Keratinocyte (primary cell): Measurements from ENCODE around the gene POMT2. TPM values are rescaled to one million over a fixed set of nuclear protein-coding genes. Genes with fewer than 3 reads are reported as not detected.

Experiments used
- DNase-seq: peaks from one replicate; pipeline ENCODE4 v3.0.0-alpha.2; 2011; ENCODE audit warnings: low read depth, missing footprints, low spot score
- FAIRE-seq: peaks from 2 replicates; lab custom pipeline; 2011; peaks lifted over from hg19 to GRCh38; lab: Jason Lieb, UNC
- H2AFZ ChIP-seq: 2 replicates; pipeline ENCODE4 v1.6.0; 2012; ENCODE audit warnings: low read length, control low read depth, inconsistent platforms; ENCODE audit not compliant: control insufficient read depth
- H3K27ac ChIP-seq: 2 replicates; pipeline ENCODE4 v1.5.1; 2011; ENCODE audit warnings: low read length; ENCODE audit not compliant: control insufficient read depth, insufficient read depth
- H3K27me3 ChIP-seq: 3 replicates; pipeline ENCODE4 v1.6.0; 2011; ENCODE audit warnings: low read length; ENCODE audit not compliant: control insufficient read depth, insufficient read depth; ENCODE audit errors: extremely low read depth
- H3K36me3 ChIP-seq, 2 experiments: 2 replicates in 1 of 2; 3 replicates in 1 of 2; pipeline ENCODE4 v1.5.1; 2011; ENCODE audit warnings: low read length in 2 of 2, mild to moderate bottlenecking in 1 of 2; ENCODE audit not compliant: control insufficient read depth in 2 of 2, insufficient read depth in 2 of 2; ENCODE audit errors: extremely low read depth in 1 of 2
- H3K4me1 ChIP-seq: 3 replicates; pipeline ENCODE4 v1.5.1; 2011; ENCODE audit warnings: low read length; ENCODE audit not compliant: control insufficient read depth, insufficient read depth; ENCODE audit errors: extremely low read depth
- H3K4me2 ChIP-seq: 3 replicates; pipeline ENCODE4 v1.6.0; 2011; ENCODE audit warnings: low read depth, low read length; ENCODE audit not compliant: control insufficient read depth, insufficient read depth; ENCODE audit errors: extremely low read depth
- H3K4me3 ChIP-seq, 3 experiments: fragments of 200-600 bp in 1 of 3; sonication (generic) in 1 of 3; 2 replicates in 2 of 3; 3 replicates in 1 of 3; pipeline ENCODE4 v1.5.1; 2011 to 2016; ENCODE audit warnings: low read length in 3 of 3, mild to moderate bottlenecking in 3 of 3, control low read depth in 2 of 3, inconsistent platforms in 1 of 3, low read depth in 1 of 3, mixed read lengths in 1 of 3, mixed run types in 1 of 3, moderate library complexity in 1 of 3; ENCODE audit not compliant: control insufficient read depth in 2 of 3, insufficient read depth in 2 of 3; ENCODE audit errors: extremely low read depth in 1 of 3
- H3K79me2 ChIP-seq: 2 replicates; pipeline ENCODE4 v1.6.0; 2012; ENCODE audit warnings: low read length; ENCODE audit not compliant: control insufficient read depth, insufficient read depth
- H3K9ac ChIP-seq: 3 replicates; pipeline ENCODE4 v1.6.0; 2011; ENCODE audit warnings: low read length; ENCODE audit not compliant: control insufficient read depth, insufficient read depth; ENCODE audit errors: extremely low read depth
- H3K9me1 ChIP-seq: 3 replicates; pipeline ENCODE4 v1.6.0; 2011; ENCODE audit warnings: low read length; ENCODE audit not compliant: control insufficient read depth, insufficient read depth; ENCODE audit errors: extremely low read depth
- H3K9me3 ChIP-seq: 2 replicates; pipeline ENCODE4 v1.5.1; 2012; ENCODE audit warnings: low read depth, low read length; ENCODE audit not compliant: control insufficient read depth
- H4K20me1 ChIP-seq: 3 replicates; pipeline ENCODE4 v1.6.0; 2011; ENCODE audit warnings: low read length; ENCODE audit not compliant: control insufficient read depth, insufficient read depth; ENCODE audit errors: extremely low read depth
- CTCF ChIP-seq, 3 experiments: IDR thresholded peaks in 1 of 3; conservative IDR thresholded peaks in 1 of 3; optimal IDR thresholded peaks in 1 of 3; 2 replicates in 2 of 3; 3 replicates in 1 of 3; pipeline versions ENCODE3 to v1.5.1; 2011; ENCODE audit warnings: low read length in 3 of 3, mild to moderate bottlenecking in 3 of 3, moderate library complexity in 2 of 3, control low read depth in 1 of 3, inconsistent platforms in 1 of 3; ENCODE audit not compliant: insufficient read depth in 2 of 3; ENCODE audit errors: extremely low read depth in 1 of 3
- EZH2 ChIP-seq: IDR thresholded peaks from one replicate; pipeline ENCODE4 v1.6.1; 2012; ENCODE audit warnings: inconsistent platforms, mild to moderate bottlenecking, low read length, moderate library complexity
- dilution Hi-C: fragments of 300-500 bp; cut with MboI; formaldehyde crosslinking; loops from one replicate; pipeline ENCODE4 v1.7.0; 2020; ENCODE audit warnings: low sequenced_read_pairs; ENCODE audit not compliant: extremely low pct_ligation_motif_present
- polyA plus RNA-seq, 5 experiments: library from polyadenylated mRNA; depleted of rRNA in 3 of 5; stranded (reverse) in 3 of 5; stranded (forward) in 1 of 5; unstranded in 1 of 5; fragments of >200 nt; gene quantifications; 1 replicate in 1 of 5; 2 replicates in 3 of 5; 3 replicates in 1 of 5; pipeline versions ENCODE4 v1.2.1 to v1.2.3, GENCODE V29; 2011 to 2012; ENCODE audit warnings: missing spikeins in 2 of 5, low read depth in 1 of 5, low replicate concordance in 1 of 5

Gene POMT2
- polyA plus RNA-seq, 1 donor (not counting 4 experiments of a cell fraction or from before 2014, with no cell fraction given), result 21.1 TPM

DNA sequence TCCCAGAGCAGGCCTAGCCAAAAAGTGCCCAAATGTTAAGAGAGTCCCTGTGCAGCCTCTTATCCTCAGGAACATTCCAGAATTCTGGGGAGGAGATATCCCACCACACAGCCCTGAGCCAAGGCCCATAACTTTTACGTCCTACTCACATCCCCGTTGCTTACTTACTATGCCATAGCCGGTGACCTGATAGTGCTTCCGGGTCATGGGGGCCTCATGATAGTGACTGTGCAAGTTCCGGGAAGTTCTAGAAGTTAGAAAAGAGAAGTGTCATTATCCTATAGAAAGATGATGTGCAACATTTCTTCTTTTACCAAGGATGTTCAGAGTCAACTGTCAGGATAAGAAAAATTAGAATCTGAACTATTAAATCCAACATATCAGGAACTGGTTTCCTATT, 34.1 kb downstream of the POMT2 start:
- H3K4me3 ChIP-seq, result no peak overlapping the region
- dilution Hi-C loops, result no loop called here
- no peak overlapping the region for H3K9ac ChIP-seq
- H3K79me2 ChIP-seq, result no peaks in the 10 kb centered on the region
- no peak overlapping the region for H3K27ac ChIP-seq
- H3K27me3 ChIP-seq, result no peaks in the 10 kb centered on the region
- H3K9me1 ChIP-seq, result no peaks in the 10 kb centered on the region
- no peak for TF ChIP-seq CTCF (optimal IDR thresholded peaks at IDR 0.05 in 1 of 3, IDR thresholded peaks at IDR 0.05 in 1 of 3, conservative IDR thresholded peaks at IDR 0.05 in 1 of 3; ENCODE audit: extremely low read depth in 1 of 3, insufficient read depth in 2 of 3, low read length in 3 of 3)
- no peak overlapping the region for H2AFZ ChIP-seq
- FAIRE-seq (no peak), DNase-seq (no peak)
- no peaks in the 10 kb centered on the region for H4K20me1 ChIP-seq
- peaks cover 21 to 29% of the 10 kb centered on the region in 2 experiments for H3K36me3 ChIP-seq
- H3K4me2 ChIP-seq, result no peak overlapping the region
- H3K4me1 ChIP-seq, result no peaks in the 10 kb centered on the region
- no peaks in the 10 kb centered on the region for H3K9me3 ChIP-seq

DNA sequence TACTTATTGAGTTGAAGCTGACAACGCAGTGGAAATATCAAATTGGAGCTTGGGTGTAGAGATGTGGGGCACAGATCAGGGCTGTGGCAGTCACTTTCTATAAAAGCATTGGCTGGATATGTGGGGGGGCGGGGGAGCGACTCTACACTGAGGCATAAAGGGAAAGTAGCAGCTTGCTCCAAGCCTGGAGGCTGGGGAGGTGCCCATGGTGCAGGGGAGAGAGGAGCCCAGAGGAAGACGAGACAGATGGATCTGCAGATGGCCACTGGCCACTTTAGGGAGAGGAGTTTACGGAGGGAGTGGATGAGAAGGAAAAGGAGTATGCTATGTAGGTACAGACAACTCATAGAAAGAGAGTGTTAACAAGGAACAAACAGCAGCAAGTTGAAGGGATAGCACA, 36.2 kb downstream of the POMT2 start:
- H3K4me2 ChIP-seq, result no peak overlapping the region
- DNase-seq (no peak), FAIRE-seq (no peak)
- no peak overlapping the region for H3K27ac ChIP-seq
- no peaks in the 10 kb centered on the region for H4K20me1 ChIP-seq
- H3K79me2 ChIP-seq, result no peaks in the 10 kb centered on the region
- H3K4me1 ChIP-seq, result no peaks in the 10 kb centered on the region
- H3K27me3 ChIP-seq, result no peaks in the 10 kb centered on the region
- H3K9ac ChIP-seq, result no peak overlapping the region
- no peaks in the 10 kb centered on the region for H3K9me1 ChIP-seq
- no peak overlapping the region for H3K4me3 ChIP-seq
- peaks cover 21 to 33% of the 10 kb centered on the region in 2 experiments for H3K36me3 ChIP-seq
- dilution Hi-C loops, result no loop called here
- no peaks in the 10 kb centered on the region for H3K9me3 ChIP-seq
- no peak overlapping the region for H2AFZ ChIP-seq
- TF ChIP-seq EZH2, result no peak
- TF ChIP-seq CTCF (optimal IDR thresholded peaks at IDR 0.05 in 1 of 3, IDR thresholded peaks at IDR 0.05 in 1 of 3, conservative IDR thresholded peaks at IDR 0.05 in 1 of 3; ENCODE audit: extremely low read depth in 1 of 3, insufficient read depth in 2 of 3, low read length in 3 of 3), result no peak
